AG20443 (cell line): ENCODE results near the gene PRDM16.
A peak's percentile ranks its signal among the peaks of the same experiment; 100 is the strongest.

Source experiments
- DNase-seq: peaks from one replicate; pipeline ENCODE4 v3.0.0; 2012; ENCODE audit warnings: low spot score, mixed read lengths

PRDM16 gene

DNA sequence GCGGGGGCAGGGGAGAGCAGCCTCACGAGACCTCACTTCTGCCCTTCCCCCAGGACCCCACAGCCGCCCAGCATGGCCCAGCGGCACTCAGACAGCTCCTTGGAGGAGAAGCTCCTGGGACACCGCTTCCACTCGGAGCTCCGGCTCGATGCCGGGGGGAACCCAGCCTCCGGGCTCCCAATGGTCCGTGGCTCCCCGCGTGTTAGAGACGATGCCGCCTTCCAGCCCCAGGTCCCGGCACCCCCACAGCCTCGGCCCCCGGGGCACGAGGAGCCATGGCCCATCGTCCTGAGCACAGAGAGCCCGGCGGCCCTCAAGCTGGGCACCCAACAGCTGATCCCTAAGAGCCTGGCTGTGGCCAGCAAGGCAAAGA lies 394.0 kb downstream of the PRDM16 start:
- no peak for DNase-seq

DNA sequence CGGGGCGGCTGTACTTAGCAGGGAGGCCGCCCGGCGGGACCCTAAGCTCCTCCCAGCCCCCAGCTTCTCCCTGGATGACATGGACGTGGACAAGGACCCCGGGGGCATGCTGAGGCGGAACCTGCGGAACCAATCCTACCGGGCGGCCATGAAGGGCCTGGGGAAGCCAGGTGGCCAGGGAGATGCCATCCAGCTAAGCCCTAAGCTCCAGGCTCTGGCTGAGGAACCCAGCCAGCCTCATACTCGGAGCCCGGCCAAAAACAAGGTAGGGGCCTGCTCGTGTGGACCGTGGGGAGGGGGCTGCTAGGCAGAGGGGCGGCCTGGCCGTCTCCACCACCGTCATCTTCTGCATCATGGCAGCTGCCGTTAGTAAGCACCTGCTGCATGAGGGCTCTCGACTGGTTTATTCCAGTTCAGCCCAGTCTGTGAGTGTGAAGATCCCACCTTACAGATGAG lies 394.4 kb downstream of the PRDM16 start:
- no peak for DNase-seq

DNA sequence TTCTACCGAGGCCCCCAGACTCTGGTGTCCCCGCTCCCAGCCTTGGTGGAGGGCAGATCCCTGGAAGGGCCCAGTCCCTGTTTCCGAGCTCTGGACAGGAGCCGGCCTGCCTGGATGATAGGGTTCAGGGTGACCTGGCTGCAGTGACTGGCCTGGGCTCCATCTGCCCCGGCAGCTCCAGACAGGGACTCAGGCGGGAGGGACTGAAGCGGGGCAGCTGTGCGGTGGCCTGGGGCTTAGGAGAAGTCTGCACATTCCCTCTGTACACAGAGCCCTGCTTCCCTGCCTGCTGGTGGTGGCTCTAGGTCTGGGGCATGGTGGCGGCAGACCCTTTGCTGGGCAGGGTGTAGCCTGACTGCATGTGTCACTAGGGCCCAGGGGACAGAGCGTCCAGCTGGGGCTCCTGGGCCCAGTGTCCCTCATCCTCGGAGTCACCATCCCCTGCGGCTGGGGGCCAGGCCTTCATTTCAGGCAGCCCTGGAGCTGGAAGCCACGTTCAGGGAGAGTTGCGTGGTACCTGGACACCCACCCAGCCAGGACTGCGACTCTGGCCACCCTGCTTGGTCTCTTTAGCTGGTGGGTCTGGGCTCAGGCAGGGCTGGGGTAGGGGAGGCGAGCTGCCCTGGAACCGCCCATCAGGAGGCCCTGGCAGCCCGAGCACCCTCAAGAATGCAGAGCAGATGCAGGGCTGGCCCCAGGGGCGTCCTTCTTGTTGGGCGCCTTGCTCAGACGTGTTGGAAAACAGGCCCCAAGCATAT lies 395.1 kb downstream of the PRDM16 start:
- no peak for DNase-seq

- no peak for DNase-seq
These were observed 395.6 kb downstream of the PRDM16 start for GRCh38 chr1:3464649-3465025.

DNA sequence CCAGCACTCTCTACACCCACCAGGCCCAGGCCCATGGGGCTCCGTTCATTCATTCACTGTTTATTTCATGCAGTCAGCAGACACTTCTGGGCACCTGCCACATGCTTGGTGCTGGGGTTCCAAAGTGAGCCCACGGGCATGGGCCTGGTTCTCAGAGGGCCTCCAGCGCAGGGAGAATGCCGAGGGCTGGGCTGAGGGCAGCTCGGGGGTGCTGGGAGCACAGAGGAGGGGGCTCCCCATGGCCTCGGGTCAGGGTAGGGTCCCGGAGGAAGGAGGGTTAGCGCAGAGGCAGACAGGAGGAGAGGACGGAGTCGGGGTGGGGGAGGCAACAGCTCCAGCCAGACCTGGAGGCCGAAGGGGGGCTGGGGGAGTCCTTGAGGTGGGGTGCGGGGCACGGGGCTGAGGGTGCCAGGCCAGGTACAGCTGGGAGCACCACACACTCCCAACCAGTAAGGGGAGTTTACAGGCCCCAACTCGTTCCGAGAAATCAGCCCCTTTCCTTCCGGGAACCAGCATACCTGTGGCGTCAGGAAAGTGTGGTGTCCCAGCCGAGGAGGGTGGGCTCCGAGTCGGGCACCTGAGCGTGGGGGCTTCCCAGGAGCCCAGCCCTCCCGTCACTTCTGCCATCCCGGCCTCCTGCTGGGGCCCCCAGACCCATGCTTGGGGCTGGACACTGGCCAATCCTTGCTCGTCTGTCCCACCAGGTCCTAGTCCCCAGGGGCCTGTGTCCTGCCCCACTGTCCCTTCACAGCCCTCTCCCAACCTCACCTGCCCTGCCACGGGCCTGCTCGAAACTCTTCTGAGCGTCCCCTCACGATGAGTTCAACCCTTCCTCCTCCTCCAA lies 396.3 kb downstream of the PRDM16 start:
- no peak for DNase-seq

DNA sequence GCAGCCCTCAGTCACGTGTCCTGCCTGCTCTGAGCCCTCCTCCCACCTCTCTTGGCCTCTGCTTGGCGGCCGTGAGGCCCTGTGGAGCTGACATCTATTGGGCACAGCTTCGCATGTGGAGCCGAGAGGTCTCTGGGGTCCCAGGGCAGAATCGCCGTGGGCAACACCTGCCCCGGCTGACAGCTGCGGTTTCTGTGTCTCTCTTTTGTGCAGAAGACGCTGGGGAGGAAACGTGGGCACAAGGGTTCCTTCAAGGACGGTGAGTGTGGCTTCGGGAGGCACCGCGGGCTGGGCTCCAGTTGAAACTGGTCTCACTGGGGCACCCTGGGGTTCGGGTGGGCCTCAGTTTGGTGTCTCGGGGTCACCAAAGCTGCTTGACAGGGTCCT lies 396.9 kb downstream of the PRDM16 start:
- DNase-seq = no peak

GRCh38 chr1:3466366-3467075 lies 397.5 kb downstream of the PRDM16 start:
- DNase-seq = no peak

GRCh38 chr1:3467096-3468036 lies 398.4 kb downstream of the PRDM16 start:
- DNase-seq = no peak

DNA sequence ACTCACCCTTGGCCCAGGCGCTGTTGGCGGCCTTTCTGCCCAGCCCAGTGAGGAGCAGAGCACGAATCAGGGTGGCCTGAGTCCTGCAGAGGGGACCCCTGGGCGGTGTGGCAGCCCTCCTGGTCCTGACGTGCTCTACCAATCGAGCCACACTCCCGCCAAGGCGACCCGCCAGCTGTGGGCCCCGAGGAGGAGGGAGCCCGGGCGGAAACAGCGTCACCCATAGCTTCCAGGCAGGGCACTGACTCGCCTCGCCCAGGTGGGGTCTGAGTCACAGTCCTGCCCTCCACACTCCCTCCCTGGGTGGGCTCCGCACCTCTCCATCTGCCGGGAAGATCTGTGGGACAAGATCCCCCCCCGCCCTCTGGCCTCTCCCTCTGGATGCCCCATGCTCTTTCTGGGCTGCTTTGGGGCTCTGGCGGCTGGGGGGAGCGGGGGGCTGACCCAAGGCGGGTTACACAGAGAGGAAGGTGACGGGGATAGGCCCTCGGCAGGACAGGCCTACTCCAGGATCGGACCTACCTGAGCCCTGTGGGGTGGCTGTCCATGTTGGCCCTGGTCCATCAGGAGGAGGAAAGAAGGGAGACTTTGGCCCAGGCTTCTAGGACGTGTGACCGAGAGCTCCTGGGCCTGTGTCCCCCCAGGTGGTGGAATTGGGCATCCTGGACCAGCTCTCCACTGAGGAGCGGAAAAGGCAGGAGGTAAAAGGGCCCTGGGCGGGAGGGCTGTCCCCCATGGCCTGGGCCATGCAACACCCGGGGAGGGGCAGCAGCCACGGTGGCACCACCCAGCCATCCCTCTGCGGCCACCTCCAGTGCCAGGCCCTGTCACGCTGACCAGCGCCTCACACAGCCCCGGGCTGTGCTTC lies 399.5 kb downstream of the PRDM16 start:
- no peak for DNase-seq

DNA sequence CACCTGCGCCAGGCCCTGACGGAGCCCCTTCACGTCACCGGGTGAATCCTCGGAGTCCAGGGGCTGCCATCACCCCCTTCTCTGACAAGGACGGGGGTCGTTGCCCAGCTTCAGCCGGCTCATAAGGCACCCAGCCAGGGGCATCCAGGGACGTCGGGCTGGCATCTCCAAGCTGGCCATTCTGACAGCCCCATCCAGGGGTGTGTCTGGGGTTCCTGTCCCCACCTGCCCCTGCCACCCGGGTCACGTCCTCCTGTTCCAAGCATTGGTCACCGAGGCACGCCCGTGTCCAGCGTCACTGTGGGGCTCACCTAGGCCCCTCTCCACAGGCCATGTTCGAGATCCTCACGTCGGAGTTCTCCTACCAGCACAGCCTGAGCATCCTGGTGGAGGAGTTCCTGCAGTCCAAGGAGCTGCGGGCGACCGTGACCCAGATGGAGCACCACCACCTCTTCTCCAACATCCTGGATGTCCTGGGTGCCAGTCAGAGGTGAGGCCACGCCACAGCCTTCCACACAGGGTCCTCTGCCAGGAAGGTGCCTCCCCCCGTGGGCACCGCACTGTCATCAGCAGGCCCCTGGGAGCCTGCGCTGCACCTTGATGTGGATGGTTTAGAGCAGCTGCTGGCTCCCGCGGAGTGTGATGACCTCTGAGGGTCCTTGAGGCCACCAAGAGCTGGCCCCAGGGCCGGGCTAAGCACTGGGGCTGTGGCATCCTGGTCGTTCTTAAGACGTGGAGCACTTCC lies 400.3 kb downstream of the PRDM16 start:
- DNase-seq = no peak

- no peak for DNase-seq
These were observed 401.0 kb downstream of the PRDM16 start for GRCh38 chr1:3469849-3470649.

GRCh38 chr1:3470650-3471355 lies 401.8 kb downstream of the PRDM16 start:
- DNase-seq = no peak

- no peak for DNase-seq
These were observed 402.5 kb downstream of the PRDM16 start for GRCh38 chr1:3471356-3472087.

GRCh38 chr1:3472088-3472850 lies 403.3 kb downstream of the PRDM16 start:
- DNase-seq = no peak

DNA sequence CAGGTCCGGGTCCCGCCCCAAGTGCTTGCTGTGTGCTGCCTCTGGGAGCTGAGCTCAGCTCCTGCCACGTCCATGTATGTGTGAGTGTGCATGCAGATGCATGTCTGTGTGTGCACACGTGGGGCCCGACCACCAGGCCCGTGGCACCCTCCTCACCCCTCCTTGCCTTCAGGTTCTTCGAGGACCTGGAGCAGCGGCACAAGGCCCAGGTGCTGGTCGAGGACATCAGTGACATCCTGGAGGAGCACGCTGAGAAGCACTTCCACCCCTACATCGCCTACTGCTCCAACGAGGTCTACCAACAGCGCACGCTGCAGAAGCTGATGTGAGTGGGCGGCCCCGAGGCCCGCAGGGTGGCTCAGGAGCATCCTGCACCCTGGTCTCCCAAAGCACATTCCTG lies 403.9 kb downstream of the PRDM16 start:
- no peak for DNase-seq

GRCh38 chr1:3473381-3473844 lies 404.4 kb downstream of the PRDM16 start:
- DNase-seq = peak; percentile 79

DNA sequence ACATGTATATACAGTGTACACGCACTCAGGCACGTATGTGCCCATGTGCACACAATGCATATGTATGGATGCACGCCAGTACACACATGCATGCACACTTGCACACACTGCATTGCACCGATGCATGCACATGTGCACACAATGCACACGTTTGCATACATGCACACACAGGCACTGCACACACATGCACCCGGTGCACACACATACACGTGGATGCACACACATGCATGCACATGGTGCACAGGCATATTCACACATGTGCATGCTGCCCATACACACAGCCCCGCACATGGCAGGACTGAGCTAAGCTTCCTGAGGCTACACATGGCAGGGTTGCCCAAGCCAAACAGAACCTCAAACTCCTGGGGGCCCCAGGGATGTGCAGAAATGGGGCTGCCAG lies 405.0 kb downstream of the PRDM16 start:
- no peak for DNase-seq
